Neuron (in vitro differentiated cells): ENCODE data around the gene CYP17A1.

Source experiments
- H2AFZ ChIP-seq: one replicate; pipeline ENCODE4 v1.6.1; 2013; ENCODE audit warnings: low read depth, mild to moderate bottlenecking, inconsistent platforms, low read length, moderate library complexity
- H3K27me3 ChIP-seq: one replicate; pipeline ENCODE4 v1.6.1; 2013; ENCODE audit warnings: low read length; ENCODE audit not compliant: insufficient read depth
- H3K36me3 ChIP-seq: one replicate; pipeline ENCODE4 v1.6.1; 2013; ENCODE audit warnings: low read length; ENCODE audit not compliant: insufficient read depth
- H3K4me1 ChIP-seq: one replicate; pipeline ENCODE4 v1.6.1; 2013; ENCODE audit warnings: low read length; ENCODE audit not compliant: insufficient read depth
- H3K4me3 ChIP-seq: 2 replicates; pipeline ENCODE4 v1.5.1; 2013; ENCODE audit warnings: mild to moderate bottlenecking, low read length, moderate library complexity
- H3K9me3 ChIP-seq: one replicate; pipeline ENCODE4 v1.6.1; 2013; ENCODE audit warnings: low read length

Gene CYP17A1

DNA sequence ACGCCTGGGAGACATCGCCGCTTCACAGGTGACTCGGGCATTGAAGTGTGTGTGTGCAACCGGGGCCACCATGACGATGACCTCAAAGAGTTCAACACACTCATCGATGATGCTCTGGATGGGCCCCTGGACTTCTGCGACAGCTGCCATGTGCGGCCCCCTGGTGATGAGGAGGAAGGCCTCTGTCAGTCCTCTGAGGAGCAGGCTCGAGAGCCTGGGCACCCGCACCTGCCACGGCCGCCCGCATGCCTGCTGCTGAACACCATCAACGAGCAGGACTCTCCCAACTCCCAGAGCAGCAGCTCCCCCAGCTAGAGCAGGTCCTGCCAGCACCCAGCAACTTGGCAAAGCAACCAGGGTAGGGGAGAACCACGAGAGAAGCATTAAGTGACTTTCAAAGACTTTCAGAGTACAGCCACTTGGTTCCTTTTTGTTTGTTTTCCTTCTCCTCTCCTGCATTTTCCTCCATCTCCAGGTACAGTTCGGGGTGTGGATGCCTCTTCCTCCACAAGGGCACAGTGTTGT lies 24.1 kb downstream of the CYP17A1 start:
- no peak overlapping the region for H3K4me3 ChIP-seq
- peaks cover 3% of the 10 kb centered on the region for H3K4me1 ChIP-seq
- no peaks in the 10 kb centered on the region for H3K9me3 ChIP-seq
- H3K36me3 ChIP-seq = peaks cover 42% of the 10 kb centered on the region
- H2AFZ ChIP-seq = no peak overlapping the region
- H3K27me3 ChIP-seq = no peaks in the 10 kb centered on the region

DNA sequence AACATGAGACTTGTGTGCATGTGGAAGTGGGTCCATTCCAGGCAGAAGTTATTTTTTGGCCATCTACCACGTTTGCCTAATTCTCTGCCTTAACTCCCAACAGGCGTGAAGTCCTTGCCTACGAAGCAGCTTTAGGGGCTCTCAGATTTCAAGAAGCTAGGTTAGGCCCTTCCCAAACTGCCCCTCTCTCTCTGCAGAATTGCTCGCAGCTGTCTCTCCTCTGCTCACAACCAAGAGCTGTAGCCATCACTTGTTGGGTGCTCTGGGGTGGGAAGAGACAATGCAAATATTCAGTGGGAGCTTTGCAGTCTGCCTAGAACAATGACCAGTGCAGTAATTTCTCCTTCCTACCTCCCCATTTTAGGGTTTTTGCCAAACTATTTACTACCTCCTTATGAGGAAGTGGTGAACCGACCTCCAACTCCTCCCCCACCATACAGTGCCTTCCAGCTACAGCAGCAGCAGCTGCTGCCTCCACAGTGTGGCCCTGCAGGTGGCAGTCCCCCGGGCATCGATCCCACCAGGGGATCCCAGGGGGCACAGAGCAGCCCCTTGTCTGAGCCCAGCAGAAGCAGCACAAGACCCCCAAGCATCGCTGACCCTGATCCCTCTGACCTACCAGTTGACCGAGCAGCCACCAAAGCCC lies 24.9 kb downstream of the CYP17A1 start:
- no peaks in the 10 kb centered on the region for H3K9me3 ChIP-seq
- peaks cover 42% of the 10 kb centered on the region for H3K36me3 ChIP-seq
- no peaks in the 10 kb centered on the region for H3K27me3 ChIP-seq
- no peak overlapping the region for H2AFZ ChIP-seq
- H3K4me1 ChIP-seq = peaks cover 3% of the 10 kb centered on the region
- no peak overlapping the region for H3K4me3 ChIP-seq

DNA sequence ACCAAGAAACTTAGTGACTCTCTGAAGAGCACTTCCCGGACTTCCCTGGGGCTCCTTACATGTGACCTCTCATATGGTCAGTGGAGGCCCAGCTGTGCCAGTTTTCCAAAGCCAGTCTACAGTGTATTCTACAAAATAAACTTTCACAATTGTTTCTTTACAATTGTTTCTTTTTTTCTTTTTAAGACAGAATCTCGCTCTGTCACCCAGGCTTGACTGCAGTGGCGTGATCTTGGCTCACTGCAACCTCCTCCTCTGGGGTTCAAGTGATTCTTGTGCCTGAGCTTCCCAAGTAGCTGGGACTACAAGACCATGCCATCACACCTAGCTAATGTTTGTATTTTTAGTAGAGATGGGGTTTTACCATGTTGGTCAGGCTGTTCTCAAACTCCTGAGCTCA lies 25.9 kb downstream of the CYP17A1 start:
- peaks cover 42% of the 10 kb centered on the region for H3K36me3 ChIP-seq
- H3K27me3 ChIP-seq = no peaks in the 10 kb centered on the region
- no peak overlapping the region for H2AFZ ChIP-seq
- H3K4me3 ChIP-seq = no peak overlapping the region
- peaks cover 3% of the 10 kb centered on the region for H3K4me1 ChIP-seq
- H3K9me3 ChIP-seq = no peaks in the 10 kb centered on the region

DNA sequence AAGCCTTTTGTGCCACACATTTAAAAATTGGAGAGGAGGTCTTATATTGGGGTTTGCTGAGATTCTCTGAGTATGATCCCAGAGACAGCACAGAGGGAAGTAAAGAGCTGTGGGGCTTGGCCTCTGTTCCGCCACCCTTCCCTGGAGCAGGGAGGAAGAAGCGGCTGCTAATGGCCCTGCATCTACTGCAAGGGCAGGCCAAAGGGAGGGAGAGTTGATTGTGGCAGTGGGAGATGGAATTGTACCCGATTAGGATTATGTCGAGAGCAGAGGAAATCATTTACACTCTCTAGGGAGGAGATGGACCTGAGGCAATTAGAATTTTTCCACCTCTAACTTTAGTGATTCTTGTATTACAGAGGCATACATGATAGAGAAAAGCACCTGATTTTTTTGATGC lies 28.8 kb downstream of the CYP17A1 start:
- Histone ChIP-seq H3K4me3 (no peak overlapping the region), H2AFZ (no peak overlapping the region), H3K36me3 (peaks cover 37% of the 10 kb centered on the region), H3K9me3 (peaks cover 2% of the 10 kb centered on the region), H3K27me3 (no peaks in the 10 kb centered on the region), H3K4me1 (peaks cover 3% of the 10 kb centered on the region)

DNA sequence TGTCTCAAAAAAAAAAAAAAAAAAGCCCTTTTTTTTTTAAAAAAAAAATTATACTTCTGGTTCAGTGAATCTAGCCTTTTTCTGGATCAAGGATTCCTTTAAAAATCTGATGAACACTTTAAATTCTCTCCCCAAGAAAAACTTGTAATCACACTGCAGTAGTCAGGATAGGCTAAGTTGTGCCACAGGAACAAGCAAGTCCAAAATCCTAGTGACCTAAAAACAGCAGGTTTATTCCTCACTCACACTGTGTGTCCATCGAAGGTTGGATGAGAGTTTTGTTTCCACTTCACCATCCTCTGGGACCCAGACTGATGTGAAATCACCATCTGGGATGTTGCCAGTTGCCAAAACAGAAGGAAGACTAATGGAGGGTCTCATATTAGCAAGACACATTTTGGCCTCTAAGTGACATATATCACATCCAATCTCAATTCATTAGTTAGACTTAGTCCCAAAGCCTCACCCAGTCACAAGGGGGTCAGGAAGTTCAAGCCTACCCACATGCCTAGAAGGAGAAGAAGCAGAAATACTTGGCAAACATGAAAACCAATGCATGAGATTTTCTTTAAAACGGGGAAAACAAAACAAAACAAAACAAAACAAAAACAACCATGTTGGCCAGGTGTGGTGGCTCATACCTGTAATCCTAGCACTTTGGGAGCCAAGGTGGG lies 32.7 kb downstream of the CYP17A1 start:
- Histone ChIP-seq H3K9me3 (peaks cover 2% of the 10 kb centered on the region), H3K36me3 (peaks cover 26% of the 10 kb centered on the region), H2AFZ (no peak overlapping the region), H3K27me3 (no peaks in the 10 kb centered on the region), H3K4me1 (peaks cover 3% of the 10 kb centered on the region), H3K4me3 (no peak overlapping the region)

DNA sequence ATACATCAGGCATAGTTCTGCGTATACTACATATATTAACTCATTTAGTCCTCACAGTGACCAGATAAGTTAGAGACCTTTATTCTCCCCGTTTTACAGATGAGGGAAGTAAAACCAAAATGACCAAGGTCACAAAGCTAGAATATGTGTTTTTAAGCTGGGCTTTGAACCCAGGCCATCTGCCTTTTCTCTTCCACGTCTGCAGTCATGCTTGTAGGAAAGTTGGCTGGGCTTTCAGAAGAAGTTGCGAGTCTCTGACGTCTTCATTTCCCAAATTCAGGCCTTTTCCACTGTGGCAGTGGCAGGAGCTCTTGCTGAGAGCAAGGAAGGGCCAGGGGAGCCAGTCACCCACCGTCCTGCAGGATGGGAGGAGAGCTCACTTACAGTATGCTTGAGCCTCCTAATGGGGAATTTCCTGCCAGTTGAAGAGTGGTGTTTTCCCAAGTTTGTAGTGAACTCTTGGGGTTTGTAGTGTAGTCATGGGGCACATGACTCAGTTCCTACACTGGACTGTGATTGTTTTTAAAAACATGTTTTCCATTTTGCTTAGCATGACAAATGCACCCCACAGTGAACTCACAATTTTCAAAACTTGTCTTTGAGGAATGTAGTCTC lies 34.2 kb downstream of the CYP17A1 start:
- Histone ChIP-seq H3K36me3 (peaks cover 36% of the 10 kb centered on the region), H3K9me3 (peaks cover 2% of the 10 kb centered on the region), H3K27me3 (no peaks in the 10 kb centered on the region), H2AFZ (no peak overlapping the region), H3K4me3 (no peak overlapping the region), H3K4me1 (no peaks in the 10 kb centered on the region)

DNA sequence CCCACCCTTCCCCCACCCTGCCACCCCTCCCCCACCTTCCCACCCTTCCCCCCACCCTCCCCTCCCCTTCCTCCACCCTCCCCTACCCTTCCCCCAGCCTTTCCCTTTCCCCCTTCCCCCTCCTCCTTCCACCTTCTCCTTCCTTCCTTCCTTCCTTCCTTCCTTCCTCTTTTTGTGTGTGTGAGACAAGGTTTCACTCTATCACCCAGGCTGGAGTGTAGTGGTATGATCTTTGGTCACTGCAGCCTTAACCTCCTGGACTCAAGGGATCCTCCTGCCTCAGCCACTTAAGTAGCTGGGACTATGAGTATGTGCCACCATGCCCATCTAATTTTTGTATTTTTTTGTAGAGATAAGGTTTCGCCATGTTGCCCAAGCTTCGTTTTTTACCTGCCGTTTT lies 35.2 kb downstream of the CYP17A1 start:
- H2AFZ ChIP-seq = no peak overlapping the region
- H3K36me3 ChIP-seq = peaks cover 40% of the 10 kb centered on the region
- H3K4me1 ChIP-seq = peaks cover 1% of the 10 kb centered on the region
- H3K4me3 ChIP-seq = no peak overlapping the region
- no peaks in the 10 kb centered on the region for H3K27me3 ChIP-seq
- peaks cover 2% of the 10 kb centered on the region for H3K9me3 ChIP-seq

DNA sequence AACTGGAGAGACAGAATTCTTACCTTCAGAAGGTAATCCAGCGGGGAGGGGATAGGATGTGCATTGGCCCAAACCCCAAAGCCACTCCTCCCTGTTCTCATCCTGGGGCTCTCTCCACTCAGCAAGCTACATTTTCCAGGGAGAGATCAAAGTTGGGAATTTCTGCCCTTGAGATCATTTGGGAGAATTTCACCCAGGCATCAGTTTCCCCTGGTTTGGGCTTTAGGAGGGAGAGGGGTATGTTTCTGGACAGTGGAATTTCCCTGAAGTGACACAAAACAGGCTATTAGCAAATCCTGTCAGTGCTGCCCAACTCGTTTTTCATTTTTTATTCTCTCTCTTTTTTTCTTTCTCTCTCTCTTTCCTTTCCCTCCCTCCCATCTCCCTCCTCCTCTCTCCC lies 35.7 kb downstream of the CYP17A1 start:
- H3K4me3 ChIP-seq = no peak overlapping the region
- peaks cover 40% of the 10 kb centered on the region for H3K36me3 ChIP-seq
- no peak overlapping the region for H2AFZ ChIP-seq
- no peaks in the 10 kb centered on the region for H3K27me3 ChIP-seq
- peaks cover 5% of the 10 kb centered on the region for H3K4me1 ChIP-seq
- H3K9me3 ChIP-seq = peaks cover 2% of the 10 kb centered on the region

DNA sequence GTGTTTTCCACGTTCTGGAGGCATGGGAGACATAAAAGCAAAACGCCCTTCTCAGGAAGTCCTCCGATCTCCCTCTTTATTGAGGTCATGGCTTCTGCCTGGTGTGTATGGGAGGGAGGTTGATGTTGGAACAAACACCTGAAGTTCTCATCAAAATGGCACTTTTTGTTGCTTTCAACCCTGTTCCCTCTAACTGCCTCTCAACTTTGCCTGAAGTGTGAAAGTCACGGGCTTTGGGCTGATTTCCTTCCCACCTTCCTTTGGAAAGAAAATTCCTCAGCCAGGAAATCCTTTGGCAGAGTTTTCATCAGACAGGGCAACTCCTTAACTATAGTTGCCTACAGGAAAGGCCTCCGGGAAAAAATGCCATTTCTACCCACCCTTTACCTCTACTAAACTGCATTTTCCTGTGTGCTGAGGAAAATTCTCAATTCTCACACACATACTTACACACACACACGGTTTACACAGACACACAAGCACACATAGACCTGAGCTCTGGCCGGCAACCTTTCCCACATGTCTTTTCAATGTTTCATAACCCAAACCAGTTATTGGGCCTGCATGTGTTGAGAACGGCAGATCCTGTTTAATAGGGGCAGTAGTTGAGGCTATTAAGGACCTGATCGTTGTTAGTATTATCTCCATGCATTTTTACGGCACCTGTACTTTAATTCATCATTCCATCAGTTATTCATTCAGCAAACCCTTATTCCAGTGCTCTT lies 36.4 kb downstream of the CYP17A1 start:
- Histone ChIP-seq H3K4me1 (peaks cover 9% of the 10 kb centered on the region), H3K9me3 (peaks cover 2% of the 10 kb centered on the region), H3K4me3 (no peak overlapping the region), H3K27me3 (no peaks in the 10 kb centered on the region), H2AFZ (no peak overlapping the region), H3K36me3 (peaks cover 40% of the 10 kb centered on the region)

DNA sequence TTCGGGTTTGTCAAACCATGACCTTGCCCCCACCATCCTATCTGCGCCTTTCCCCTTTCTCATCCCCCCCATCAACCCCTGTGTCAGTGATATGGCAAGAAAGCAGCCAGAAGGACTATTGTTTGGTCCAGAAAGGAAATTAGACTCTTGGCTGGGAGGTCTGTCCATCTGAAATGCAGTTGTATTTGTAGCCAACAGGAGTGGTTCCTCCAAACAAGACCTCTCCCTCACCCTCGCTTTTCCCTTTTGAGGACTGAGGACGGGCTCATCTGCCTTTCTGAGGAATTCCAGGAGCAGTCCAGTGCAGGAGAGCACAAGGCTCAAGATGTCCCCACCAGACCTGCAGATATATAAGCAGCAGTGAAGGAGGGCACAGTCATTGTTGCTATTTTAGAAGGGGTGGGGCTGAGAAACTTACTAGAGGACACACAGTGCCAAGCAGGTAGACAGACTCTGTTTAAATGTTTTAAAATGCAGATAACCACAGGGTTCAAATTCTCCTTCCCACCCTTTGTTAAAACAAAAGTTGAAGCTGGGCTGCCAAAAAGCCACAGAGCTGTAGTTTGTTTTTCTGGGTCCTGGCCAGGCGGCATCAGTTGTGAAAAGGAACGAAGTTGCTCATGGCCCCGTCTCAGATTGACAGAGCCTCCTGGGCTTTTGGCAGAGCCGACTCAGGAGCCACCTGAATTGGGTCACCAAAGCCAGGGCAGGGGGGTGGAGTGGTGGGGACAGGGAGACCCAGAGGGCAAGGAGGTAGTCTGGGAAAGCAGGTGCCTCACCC lies 37.3 kb downstream of the CYP17A1 start:
- peaks cover 40% of the 10 kb centered on the region for H3K36me3 ChIP-seq
- peaks cover 18% of the 10 kb centered on the region for H3K4me1 ChIP-seq
- peaks cover 2% of the 10 kb centered on the region for H3K9me3 ChIP-seq
- H2AFZ ChIP-seq = no peak overlapping the region
- H3K4me3 ChIP-seq = no peak overlapping the region
- H3K27me3 ChIP-seq = no peaks in the 10 kb centered on the region

DNA sequence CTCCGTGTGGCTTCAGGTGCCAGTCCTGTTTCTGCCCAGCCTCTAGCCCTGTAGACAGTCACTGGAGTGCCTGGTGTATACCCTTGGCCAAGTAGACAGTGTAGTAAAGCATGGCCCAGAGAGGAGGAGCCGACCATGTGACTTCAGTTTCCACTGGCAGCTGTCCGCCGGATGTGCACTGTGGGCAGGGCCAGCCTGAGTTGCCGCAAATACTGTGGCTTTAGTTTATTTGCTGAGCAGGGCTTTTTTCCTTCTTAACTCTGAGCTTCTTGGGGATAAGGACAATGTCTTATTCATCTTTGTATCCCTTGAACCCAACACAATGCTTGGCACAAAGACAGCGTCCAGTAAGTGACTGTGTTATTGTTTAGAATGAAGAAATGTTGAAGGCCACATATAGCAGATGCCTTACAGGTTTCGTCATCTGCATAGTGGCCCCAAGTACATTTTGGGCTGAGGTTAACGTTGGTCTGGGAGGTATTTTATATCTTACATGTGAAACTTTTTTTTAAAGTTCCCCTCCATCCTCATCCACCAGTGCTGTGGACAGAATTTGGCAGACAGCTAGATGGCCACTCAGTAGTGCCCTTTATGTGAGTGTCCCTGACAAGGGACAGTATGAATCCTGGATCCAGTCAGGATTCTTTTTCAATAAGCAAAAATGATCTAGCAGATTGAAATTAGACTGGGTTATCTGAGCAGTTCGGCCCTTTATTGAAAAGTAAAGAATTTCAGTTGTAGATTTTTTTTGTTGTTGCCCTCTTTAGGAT lies 40.6 kb downstream of the CYP17A1 start:
- Histone ChIP-seq H3K4me1 (peaks cover 21% of the 10 kb centered on the region), H2AFZ (no peak overlapping the region), H3K4me3 (no peak overlapping the region), H3K36me3 (peaks cover 30% of the 10 kb centered on the region), H3K9me3 (no peaks in the 10 kb centered on the region), H3K27me3 (no peaks in the 10 kb centered on the region)
